B cell (primary cell): Measurements from ENCODE around the gene CTSO. TPM values are rescaled to one million over a fixed set of nuclear protein-coding genes. Genes with fewer than 3 reads are reported as not detected.

Experiments
- ATAC-seq: fragments of 200-7000 bp; cut with Tn5 transposase; one replicate; pipeline ENCODE4 v1.10.0; 2021; ENCODE audit warnings: low read depth, mild to moderate bottlenecking, moderate number of reproducible peaks, moderate library complexity
- CTCF ChIA-PET: fragments of 350-600 bp; sonication (Branson Sonifier 250); formaldehyde crosslinking; loops from one replicate; lab custom pipeline; 2021; ENCODE audit warnings: antibody characterized with exemption, inconsistent platforms; lab: Charles Lee
- POLR2A ChIA-PET: fragments of 350-600 bp; sonication (Branson Sonifier 250); formaldehyde crosslinking; loops from one replicate; lab custom pipeline; 2021; ENCODE audit warnings: antibody characterized with exemption; lab: Charles Lee
- DNase-seq: peaks from one replicate; pipeline ENCODE4 v3.0.0; 2013
- H2AFZ ChIP-seq: 2 replicates; pipeline ENCODE4 v1.6.1; 2012; ENCODE audit warnings: mild to moderate bottlenecking, low read depth, low read length; ENCODE audit not compliant: insufficient read depth, poor library complexity, severe bottlenecking
- H3K27ac ChIP-seq, 2 donors: 1 replicate in 1 of 2; 2 replicates in 1 of 2; pipeline ENCODE4 v1.5.1; 2012 to 2013; ENCODE audit warnings: low read length in 2 of 2, mild to moderate bottlenecking in 2 of 2, moderate library complexity in 1 of 2
- H3K27me3 ChIP-seq, 4 experiments: fragments of 200-600 bp in 1 of 4; sonication (generic) in 1 of 4; replicated peaks in 1 of 4; 1 replicate in 2 of 4; 2 replicates in 2 of 4; pipeline versions ENCODE4 v1.6.1 to v1.7.0; 2013 to 2016; ENCODE audit warnings: low read length in 3 of 4, mild to moderate bottlenecking in 2 of 4, mixed read lengths in 1 of 4, moderate library complexity in 1 of 4; ENCODE audit not compliant: insufficient read depth in 4 of 4, control insufficient read depth in 3 of 4; ENCODE audit errors: control extremely low read depth in 1 of 4
- H3K36me3 ChIP-seq, 2 experiments: replicated peaks in 1 of 2; 1 replicate in 1 of 2; 2 replicates in 1 of 2; pipeline versions ENCODE4 v1.6.1 to v1.7.1; 2013; ENCODE audit warnings: low read length in 1 of 2; ENCODE audit not compliant: insufficient read depth in 2 of 2, control insufficient read depth in 1 of 2; ENCODE audit errors: control extremely low read depth in 1 of 2, extremely low read depth in 1 of 2
- H3K4me1 ChIP-seq, 2 donors: fragments of 200-600 bp in 1 of 2; sonication (generic) in 1 of 2; 1 replicate in 1 of 2; 2 replicates in 1 of 2; pipeline versions ENCODE4 v1.5.1 to v1.6.1; 2013 to 2017; ENCODE audit warnings: low read length in 2 of 2; ENCODE audit not compliant: control insufficient read depth in 2 of 2, insufficient read depth in 2 of 2
- H3K4me2 ChIP-seq: replicated peaks from 2 replicates; pipeline ENCODE3; 2012; ENCODE audit warnings: mild to moderate bottlenecking, low read depth, low read length; ENCODE audit not compliant: poor library complexity, severe bottlenecking
- H3K4me3 ChIP-seq, 5 experiments: fragments of 200-600 bp in 1 of 5; sonication (generic) in 1 of 5; 1 replicate in 3 of 5; 2 replicates in 2 of 5; pipeline versions ENCODE4 v1.5.1 to v1.7.0; 2011 to 2016; ENCODE audit warnings: low read length in 4 of 5, mild to moderate bottlenecking in 4 of 5, low read depth in 2 of 5, control low read depth in 1 of 5, moderate library complexity in 1 of 5; ENCODE audit not compliant: insufficient read depth in 1 of 5; ENCODE audit errors: control extremely low read depth in 1 of 5, extremely low read depth in 1 of 5
- H3K79me2 ChIP-seq: fragments of 200-600 bp; sonication (generic); one replicate; pipeline ENCODE4 v1.6.0; 2016; ENCODE audit warnings: low read length; ENCODE audit not compliant: control insufficient read depth, insufficient read depth
- H3K9ac ChIP-seq: fragments of 200-600 bp; sonication (generic); 2 replicates; pipeline ENCODE4 v1.6.1; 2017; ENCODE audit warnings: mild to moderate bottlenecking, low read length, moderate library complexity
- H3K9me3 ChIP-seq, 3 donors: one replicate each; pipeline versions ENCODE4 v1.6.1 to v1.7.1; 2013; ENCODE audit warnings: low read length in 2 of 3; ENCODE audit not compliant: control insufficient read depth in 2 of 3, insufficient read depth in 1 of 3; ENCODE audit errors: control extremely low read depth in 1 of 3
- H4K20me1 ChIP-seq: 2 replicates; pipeline ENCODE4 v1.6.0; 2012; ENCODE audit warnings: mild to moderate bottlenecking, low read length; ENCODE audit not compliant: insufficient read depth, control insufficient read depth, poor library complexity, severe bottlenecking
- H3K27ac Mint-ChIP-seq: one replicate; pipeline ENCODE4 v1.8.0; 2021; ENCODE audit warnings: mixed read lengths
- H3K27me3 Mint-ChIP-seq: one replicate; pipeline ENCODE4 v1.8.0; 2021; ENCODE audit warnings: mixed read lengths
- H3K4me1 Mint-ChIP-seq: one replicate; pipeline ENCODE4 v1.8.0; 2021; ENCODE audit warnings: mixed read lengths
- H3K4me3 Mint-ChIP-seq: one replicate; pipeline ENCODE4 v1.8.0; 2021; ENCODE audit warnings: mixed read lengths
- H3K9me3 Mint-ChIP-seq: one replicate; pipeline ENCODE4 v1.8.0; 2022; ENCODE audit warnings: mixed read lengths; ENCODE audit not compliant: insufficient read depth
- EZH2 ChIP-seq: IDR thresholded peaks from 2 replicates; pipeline ENCODE4 v1.6.1; 2012; ENCODE audit warnings: borderline replicate concordance, low read depth, mild to moderate bottlenecking, moderate library complexity, low read length; ENCODE audit not compliant: insufficient read depth, poor library complexity, severe bottlenecking
- WGBS: methylation state at CpG from one replicate; pipeline ENCODE4 v1.1.5; 2013; ENCODE audit warnings: missing lambda C conversion rate; ENCODE audit not compliant: insufficient coverage; 5-methylcytosine and 5-hydroxymethylcytosine counted together
- intact Hi-C: fragments of 100-400 bp; cut with micrococcal nuclease; formaldehyde crosslinking; loops from one replicate; pipeline ENCODE4 v1.10.0; 2022
- polyA plus RNA-seq: library from polyadenylated mRNA; depleted of rRNA; stranded (reverse); fragments of >200 nt; gene quantifications from 2 replicates; pipeline ENCODE4 v1.2.3, GENCODE V29; 2012
- total RNA-seq, 2 donors: library from RNA; stranded (reverse); fragments of 120-200 nt in 1 of 2; gene quantifications; 1 replicate in 1 of 2; 2 replicates in 1 of 2; pipeline versions ENCODE4 v1.2.3 to v1.2.4, GENCODE V29; 2013 to 2022
- TF ChIP-seq, protein P1 (sequence below): fragments of 200-600 bp; IDR thresholded peaks from one replicate; pipeline ENCODE4 v1.8.0; 2022; ENCODE audit warnings: antibody characterized with exemption, mild to moderate bottlenecking

The CTSO gene
- total and polyA plus RNA-seq, 2 donors (not counting 1 experiment from before 2014, with no cell fraction given), result 8.5 to 15.5 TPM

DNA sequence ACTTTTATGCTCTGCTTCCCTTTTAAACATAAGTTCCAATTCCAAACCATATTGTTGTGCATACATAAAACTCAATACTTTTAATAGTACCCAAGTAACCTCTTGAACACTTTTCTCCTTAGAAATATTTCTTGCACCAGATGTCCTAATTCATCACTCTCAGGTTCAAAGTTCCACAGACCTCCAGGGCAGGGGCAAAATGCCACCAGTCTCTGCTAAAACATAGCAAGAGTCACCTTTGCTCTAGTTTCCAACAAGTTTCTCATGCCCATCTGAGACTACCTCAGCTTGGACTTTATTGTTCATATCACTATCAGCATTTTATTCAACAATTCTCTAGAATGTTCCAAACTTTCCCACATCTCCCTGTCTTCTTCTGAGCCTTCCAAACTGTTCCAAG lies 73.9 kb downstream of the CTSO start:
- H3K27ac Mint-ChIP-seq, result no peak overlapping the region
- ChIA-PET CTCF (no interaction called here), POLR2A (no interaction called here)
- no peaks in the 10 kb centered on the region for H3K27me3 Mint-ChIP-seq
- no peak for DNase-seq
- TF ChIP-seq, protein P1, sequence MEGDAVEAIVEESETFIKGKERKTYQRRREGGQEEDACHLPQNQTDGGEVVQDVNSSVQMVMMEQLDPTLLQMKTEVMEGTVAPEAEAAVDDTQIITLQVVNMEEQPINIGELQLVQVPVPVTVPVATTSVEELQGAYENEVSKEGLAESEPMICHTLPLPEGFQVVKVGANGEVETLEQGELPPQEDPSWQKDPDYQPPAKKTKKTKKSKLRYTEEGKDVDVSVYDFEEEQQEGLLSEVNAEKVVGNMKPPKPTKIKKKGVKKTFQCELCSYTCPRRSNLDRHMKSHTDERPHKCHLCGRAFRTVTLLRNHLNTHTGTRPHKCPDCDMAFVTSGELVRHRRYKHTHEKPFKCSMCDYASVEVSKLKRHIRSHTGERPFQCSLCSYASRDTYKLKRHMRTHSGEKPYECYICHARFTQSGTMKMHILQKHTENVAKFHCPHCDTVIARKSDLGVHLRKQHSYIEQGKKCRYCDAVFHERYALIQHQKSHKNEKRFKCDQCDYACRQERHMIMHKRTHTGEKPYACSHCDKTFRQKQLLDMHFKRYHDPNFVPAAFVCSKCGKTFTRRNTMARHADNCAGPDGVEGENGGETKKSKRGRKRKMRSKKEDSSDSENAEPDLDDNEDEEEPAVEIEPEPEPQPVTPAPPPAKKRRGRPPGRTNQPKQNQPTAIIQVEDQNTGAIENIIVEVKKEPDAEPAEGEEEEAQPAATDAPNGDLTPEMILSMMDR, result no peak
- no peak for TF ChIP-seq EZH2
- H2AFZ ChIP-seq, result no peak overlapping the region
- H3K9me3 ChIP-seq, result peaks cover 0 to 3% (median 2%) of the 10 kb centered on the region in 3 donors
- no peaks in the 10 kb centered on the region for H3K4me1 ChIP-seq
- H3K9me3 Mint-ChIP-seq, result peaks cover 7% of the 10 kb centered on the region
- no peaks in the 10 kb centered on the region for H3K4me1 Mint-ChIP-seq
- H3K27ac ChIP-seq, result no peak overlapping the region
- no peaks in the 10 kb centered on the region for H3K36me3 ChIP-seq
- no peak for ATAC-seq
- no peaks in the 10 kb centered on the region for H4K20me1 ChIP-seq
- no peak overlapping the region for H3K9ac ChIP-seq
- no peaks in the 10 kb centered on the region for H3K79me2 ChIP-seq
- H3K27me3 ChIP-seq, result no peaks in the 10 kb centered on the region
- no peak overlapping the region for H3K4me2 ChIP-seq
- no peak overlapping the region for H3K4me3 Mint-ChIP-seq
- intact Hi-C loops, result no loop called here
- H3K4me3 ChIP-seq, result no peak overlapping the region

DNA sequence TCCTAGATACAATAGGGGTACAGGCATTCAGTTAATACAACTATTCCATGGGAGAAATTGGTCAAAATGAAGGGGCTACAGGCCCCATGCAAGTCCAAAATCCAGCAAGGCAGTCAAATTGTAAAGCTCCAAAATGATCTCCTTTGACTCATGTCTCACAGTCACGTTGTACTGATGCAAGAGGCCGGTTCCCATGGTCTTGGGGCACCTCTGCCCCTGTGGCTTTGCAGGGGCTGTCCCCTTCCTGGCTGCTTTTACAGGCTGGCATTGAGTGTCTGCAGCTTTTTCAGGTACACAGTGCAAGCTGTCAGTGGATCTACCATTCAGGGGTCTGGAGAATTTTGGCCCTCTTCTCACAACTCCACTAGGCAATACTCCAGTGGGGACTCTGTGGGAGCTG lies 75.1 kb downstream of the CTSO start:
- Mint-ChIP-seq H3K4me1 (no peaks in the 10 kb centered on the region), H3K27me3 (no peaks in the 10 kb centered on the region)
- H3K27me3 ChIP-seq, result no peaks in the 10 kb centered on the region

More for the DNA sequence above, 75.1 kb downstream of the CTSO start:
- H3K4me1 ChIP-seq, result no peaks in the 10 kb centered on the region
- 36% methylated on average over 2 of the region's 2 CpGs for WGBS
- peaks cover 7% of the 10 kb centered on the region for H3K9me3 Mint-ChIP-seq
- no peak overlapping the region for H3K4me3 Mint-ChIP-seq
- ATAC-seq (no peak), DNase-seq (no peak)
- no peaks in the 10 kb centered on the region for H3K79me2 ChIP-seq
- H3K9ac ChIP-seq, result no peak overlapping the region
- no peaks in the 10 kb centered on the region for H3K36me3 ChIP-seq
- no peak overlapping the region for H2AFZ ChIP-seq
- H4K20me1 ChIP-seq, result no peaks in the 10 kb centered on the region
- TF ChIP-seq, protein P1, result no peak
- TF ChIP-seq EZH2, result no peak
- CTCF ChIA-PET, result no interaction called here
- H3K9me3 ChIP-seq, result peaks cover 0 to 3% (median 2%) of the 10 kb centered on the region in 3 donors
- no peak overlapping the region for H3K27ac Mint-ChIP-seq
- intact Hi-C loops, result no loop called here
- H3K27ac ChIP-seq, result no peak overlapping the region
- no peak overlapping the region for H3K4me2 ChIP-seq
- no peak overlapping the region for H3K4me3 ChIP-seq
- POLR2A ChIA-PET, result no interaction called here
